A549 (cell line): ENCODE results near the gene ADCY4. TPM values are rescaled to one million over a fixed set of nuclear protein-coding genes. Genes with fewer than 3 reads are reported as not detected.

Source experiments
- ATAC-seq, 2 experiments: fragments of 200-7000 bp in 1 of 2; fragments of >200 bp in 1 of 2; cut with Nextera tagmentation in 1 of 2; cut with Tn5 transposase in 1 of 2; 3 replicates each; pipeline versions ENCODE4 v1.8.0 to v1.9.1; 2018 to 2020; ENCODE audit warnings: mild to moderate bottlenecking in 1 of 2, moderate library complexity in 1 of 2
- CTCF ChIA-PET: fragments of 300-600 bp; sonication (Branson Sonifier 250); formaldehyde crosslinking; extraction: SDS; loops from one replicate; lab custom pipeline; 2021; ENCODE audit warnings: antibody characterized with exemption, inconsistent platforms; lab: Yijun Ruan, JAX
- POLR2A ChIA-PET: fragments of 350-600 bp; formaldehyde crosslinking; extraction: SDS; loops from one replicate; lab custom pipeline; 2021; ENCODE audit warnings: antibody characterized with exemption, inconsistent platforms; lab: Yijun Ruan, JAX
- DNase-seq, 2 experiments: peaks; one replicate each; pipeline versions ENCODE4 v3.0.0 to v3.0.0-alpha.2; 2011 to 2016; ENCODE audit warnings: low read depth in 1 of 2, low spot score in 1 of 2
- FAIRE-seq: peaks from 2 replicates; lab custom pipeline; 2011; peaks lifted over from hg19 to GRCh38; lab: Jason Lieb, UNC
- H3K27ac ChIP-seq, 2 experiments: fragments of >200 bp; sonication (Bioruptor Twin); formaldehyde crosslinking; 3 replicates each; pipeline ENCODE4 v1.5.1; 2016 to 2017
- H3K4me1 ChIP-seq: fragments of >200 bp; sonication (Bioruptor Twin); formaldehyde crosslinking; 3 replicates; pipeline ENCODE4 v1.6.1; 2016
- H3K4me2 ChIP-seq: fragments of >200 bp; sonication (Bioruptor Twin); formaldehyde crosslinking; 3 replicates; pipeline ENCODE4 v1.6.1; 2016
- H3K4me3 ChIP-seq: fragments of >200 bp; sonication (Bioruptor Twin); formaldehyde crosslinking; 3 replicates; pipeline ENCODE4 v1.5.1; 2016
- H3K9me3 ChIP-seq: fragments of >200 bp; sonication (Bioruptor Twin); formaldehyde crosslinking; 3 replicates; pipeline ENCODE4 v1.6.1; 2016
- CBX2 ChIP-seq: fragments of 200-600 bp; sonication (generic); IDR thresholded peaks from 2 replicates; pipeline ENCODE4 v1.6.1; 2016; ENCODE audit warnings: low read depth, mild to moderate bottlenecking, borderline replicate concordance
- CEBPB ChIP-seq, 2 experiments: fragments of >200 bp in 1 of 2; sonication (Bioruptor Twin) in 1 of 2; formaldehyde crosslinking in 1 of 2; IDR thresholded peaks; 2 replicates each; pipeline ENCODE4 v1.6.1; 2012 to 2016
- ESRRA ChIP-seq: fragments of 150-350 bp; IDR thresholded peaks from 2 replicates; pipeline ENCODE4 v1.6.1; 2014; ENCODE audit warnings: mild to moderate bottlenecking, low read length, borderline replicate concordance
- HDAC2 ChIP-seq: fragments of 200-600 bp; sonication (generic); IDR thresholded peaks from 2 replicates; pipeline ENCODE4 v1.6.1; 2016
- HEYL ChIP-seq: fragments of 250-450 bp; sonication (Bioruptor Pico); IDR thresholded peaks from 2 replicates; pipeline ENCODE4 v1.8.0; 2021; ENCODE audit warnings: mild to moderate bottlenecking, moderate library complexity
- HMGXB4 ChIP-seq: fragments of 250-450 bp; sonication (Bioruptor Pico); IDR thresholded peaks from 2 replicates; pipeline ENCODE4 v1.5.0; 2021; ENCODE audit warnings: mild to moderate bottlenecking, moderate library complexity, borderline replicate concordance
- KDM5A ChIP-seq: fragments of 200-600 bp; sonication (generic); IDR thresholded peaks from 2 replicates; pipeline ENCODE4 v1.6.1; 2016; ENCODE audit warnings: antibody characterized with exemption, mild to moderate bottlenecking
- MAFK ChIP-seq: fragments of 450-650 bp; IDR thresholded peaks from 2 replicates; pipeline ENCODE4 v1.6.1; 2014; ENCODE audit not compliant: partially characterized antibody
- MAX ChIP-seq: IDR thresholded peaks from 2 replicates; pipeline ENCODE4 v1.6.1; 2012
- POLR2A ChIP-seq: IDR thresholded peaks from 2 replicates; pipeline ENCODE4 v1.6.1; 2012; ENCODE audit warnings: mild to moderate bottlenecking, low read length
- RAD21 ChIP-seq, 2 experiments: fragments of >200 bp in 1 of 2; sonication (Bioruptor Twin) in 1 of 2; formaldehyde crosslinking in 1 of 2; IDR thresholded peaks in 1 of 2; conservative IDR thresholded peaks in 1 of 2; 2 replicates in 1 of 2; 3 replicates in 1 of 2; pipeline ENCODE4 v1.6.1; 2012 to 2018; ENCODE audit warnings: inconsistent platforms in 1 of 2
- RARB ChIP-seq: fragments of 250-450 bp; sonication (Bioruptor Pico); IDR thresholded peaks from 2 replicates; pipeline ENCODE4 v1.8.0; 2021; ENCODE audit warnings: mild to moderate bottlenecking, moderate library complexity
- SMC3 ChIP-seq: fragments of >200 bp; sonication (Bioruptor Twin); formaldehyde crosslinking; IDR thresholded peaks from 3 replicates; pipeline ENCODE4 v1.6.1; 2018; ENCODE audit warnings: inconsistent platforms
- SREBF2 ChIP-seq: fragments of 450-650 bp; IDR thresholded peaks from 2 replicates; pipeline ENCODE4 v1.6.1; 2014; ENCODE audit warnings: mild to moderate bottlenecking, moderate library complexity
- ZNF302 ChIP-seq: fragments of 250-450 bp; sonication (Bioruptor Pico); IDR thresholded peaks from 2 replicates; pipeline ENCODE4 v1.9.0; 2021; ENCODE audit warnings: inconsistent platforms, mild to moderate bottlenecking, moderate library complexity
- WGBS: methylation state at CpG from one replicate; pipeline ENCODE4 v1.1.6; 2017; ENCODE audit errors: missing lambda C conversion rate; 5-methylcytosine and 5-hydroxymethylcytosine counted together
- polyA plus RNA-seq, 4 experiments: library from polyadenylated mRNA; depleted of rRNA in 3 of 4; stranded (reverse); fragments of >200 nt; fragmentation: RNase III in 1 of 4; extraction: RNeasy Plus Mini Kit Qiagen cat#74134 plus additional on column Dnase treatment in 1 of 4; gene quantifications; 2 replicates in 3 of 4; 3 replicates in 1 of 4; pipeline ENCODE4 v1.2.3, GENCODE V29; 2011 to 2017

The ADCY4 gene
- polyA plus RNA-seq, 2 of the 4 experiments (the other 2 are of a cell fraction) = not detected

- no peak for TF ChIP-seq RARB (CRISPR knock-in tag)
- no peak for TF ChIP-seq ESRRA
- no peak for TF ChIP-seq MAX
- TF ChIP-seq CEBPB (IDR thresholded peaks at IDR 0.05) = no peak
- TF ChIP-seq CBX2 = no peak
- no peak for TF ChIP-seq HMGXB4
- TF ChIP-seq SMC3 = no peak
- TF ChIP-seq HEYL (CRISPR knock-in tag) = no peak
- no peak for TF ChIP-seq SREBF2
- no peak for TF ChIP-seq ZNF302
- TF ChIP-seq RAD21 (conservative IDR thresholded peaks at IDR 0.05 in 1 of 2, IDR thresholded peaks at IDR 0.05 in 1 of 2) = no peak
- no peak for TF ChIP-seq KDM5A
- FAIRE-seq = no peak
- WGBS = 85% methylated on average over 3 of the region's 3 CpGs
- 0 out of 3 replicates have a peak, but pooled peaks cover 5% of the 10 kb centered on the region for H3K4me1 ChIP-seq
- POLR2A ChIA-PET = interaction anchor here (1.4 kb wide), 1 partner anchor 32 kb away, joined by 8 read pairs; the partner anchor contains the start of gene TINF2
- CTCF ChIA-PET = interaction anchor here (0.6 to 34.0 kb wide), 5 partner anchors 8 to 58 kb away, joined by 3 to 469 read pairs (median 25); partner anchors contain the start of genes CIDEB, DHRS1, LTB4R and LTB4R2
- no peak overlapping the region for H3K27ac ChIP-seq
- no peak for ATAC-seq
- H3K9me3 ChIP-seq = no peaks in the 10 kb centered on the region
- H3K4me3 ChIP-seq = no peak overlapping the region
- H3K4me2 ChIP-seq = no peak overlapping the region
- no peak for DNase-seq
Measured at GRCh38 chr14:24274101-24274543, 60.7 kb downstream of the ADCY4 start.

GRCh38 chr14:24273422-24273998 is 61.4 kb downstream of the ADCY4 start:
- 79% methylated on average over 3 of the region's 3 CpGs for WGBS
- Histone ChIP-seq H3K4me1 (0 out of 3 replicates have a peak, but pooled peaks cover 5% of the 10 kb centered on the region), H3K9me3 (no peaks in the 10 kb centered on the region), H3K4me3 (no peak overlapping the region), H3K27ac (no peak overlapping the region), H3K4me2 (no peak overlapping the region)
- POLR2A ChIA-PET = interaction anchor here (1.4 kb wide), 1 partner anchor 31 kb away, joined by 8 read pairs; the partner anchor contains the start of gene TINF2
- DNase-seq (peak; percentile 32 to 43), ATAC-seq (no peak), FAIRE-seq (no peak)
- CTCF ChIA-PET = interaction anchor here (1.1 to 34.0 kb wide), 4 partner anchors 8 to 58 kb away, joined by 3 to 469 read pairs (median 44); partner anchors contain the start of genes CIDEB, DHRS1, LTB4R and LTB4R2
- no peak for TF ChIP-seq POLR2A
- no peak for TF ChIP-seq HMGXB4
- no peak for TF ChIP-seq CEBPB (IDR thresholded peaks at IDR 0.05)

GRCh38 chr14:24272467-24272866 is 62.4 kb downstream of the ADCY4 start:
- TF ChIP-seq HDAC2 (no peak), MAFK (peak; percentile 85)
- 86% methylated on average over 2 of the region's 2 CpGs for WGBS
- H3K4me3 ChIP-seq = no peak overlapping the region
- DNase-seq (no peak), ATAC-seq (no peak), FAIRE-seq (no peak)
- H3K4me1 ChIP-seq = 0 out of 3 replicates have a peak, but pooled peaks cover 5% of the 10 kb centered on the region
- CTCF ChIA-PET = interaction anchor here (1.5 to 34.0 kb wide), 8 partner anchors 10 to 165 kb away, joined by 4 to 469 read pairs (median 8); partner anchors contain the start of genes CIDEB, DHRS1, LTB4R and LTB4R2
- no peaks in the 10 kb centered on the region for H3K9me3 ChIP-seq
- POLR2A ChIA-PET = interaction anchor here (1.3 kb wide), 1 partner anchor 77 kb away, joined by 5 read pairs; the partner anchor contains the start of gene TM9SF1
- H3K4me2 ChIP-seq = peak overlapping the region; percentile 85; the same call in 2 of the 3 replicates
- no peak overlapping the region for H3K27ac ChIP-seq
